GM19023 (cell line): Measurements from ENCODE around the gene SALL4.
"Not testable (repeated sequence)": the region's sequence is repeated elsewhere in the genome, so short reads cannot be mapped to it uniquely, and the experiment has no call there.

Experiments
- ATAC-seq: cut with Tn5 transposase; IDR thresholded peaks from one replicate; pipeline ENCODE4 v1.9.1; 2021; ENCODE audit warnings: mild to moderate bottlenecking, moderate library complexity; ENCODE audit not compliant: unreplicated experiment

The SALL4 gene

GRCh38 chr20:51740308-51740707 lies 62.0 kb downstream of the SALL4 start:
- ATAC-seq: not testable (repeated sequence)

GRCh38 chr20:51739722-51740249 lies 62.5 kb downstream of the SALL4 start:
- ATAC-seq: no peak

GRCh38 chr20:51738877-51739447 lies 63.4 kb downstream of the SALL4 start:
- ATAC-seq: no peak

- not testable (repeated sequence) for ATAC-seq
These were observed 64.1 kb downstream of the SALL4 start for GRCh38 chr20:51738261-51738660.

GRCh38 chr20:51736947-51737346 lies 65.4 kb downstream of the SALL4 start:
- no peak for ATAC-seq

GRCh38 chr20:51735728-51736600 lies 66.4 kb downstream of the SALL4 start:
- ATAC-seq: no peak

GRCh38 chr20:51734876-51735720 lies 67.2 kb downstream of the SALL4 start:
- no peak for ATAC-seq

- ATAC-seq: no peak
These were observed 69.3 kb downstream of the SALL4 start for GRCh38 chr20:51733070-51733469.
